ENCODE data around the gene MEGF11. TPM values are rescaled to one million over a fixed set of nuclear protein-coding genes. Genes with fewer than 3 reads are reported as not detected.

The MEGF11 gene
- total RNA-seq, 4 donors from 2014 or later = 2.4 to 8.5 (median 4.3) TPM

DNA sequence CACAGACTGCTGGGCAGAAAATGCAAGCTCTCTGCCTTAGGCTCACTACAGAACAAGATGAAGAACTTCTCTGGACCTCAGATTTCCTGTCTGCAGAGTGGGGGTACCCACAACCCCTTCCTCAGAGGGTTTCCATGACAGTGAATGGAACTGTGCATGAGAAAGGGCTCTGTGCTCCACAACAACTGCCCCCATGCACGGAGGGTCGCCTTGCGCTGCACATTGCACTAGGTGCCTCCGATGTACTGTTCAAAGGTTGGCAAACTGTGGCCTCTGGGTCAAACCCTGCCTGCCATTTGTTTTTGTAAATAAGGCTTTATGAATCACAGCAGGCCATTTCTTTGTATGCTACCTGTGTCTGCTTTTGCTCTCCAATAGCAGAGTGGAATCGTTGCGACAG is 212.3 kb downstream of the MEGF11 start:
- no peaks in the 10 kb centered on the region for H3K9me3 ChIP-seq
- DNase-seq (ENCODE audit: low spot score in 2 of 2) = no peak
- H3K4me3 ChIP-seq = no peak overlapping the region
- H3K27me3 ChIP-seq = peaks cover 44% of the 10 kb centered on the region
- H3K36me3 ChIP-seq = no peaks in the 10 kb centered on the region
- no peak overlapping the region for H3K27ac ChIP-seq
- TF ChIP-seq, protein P1, sequence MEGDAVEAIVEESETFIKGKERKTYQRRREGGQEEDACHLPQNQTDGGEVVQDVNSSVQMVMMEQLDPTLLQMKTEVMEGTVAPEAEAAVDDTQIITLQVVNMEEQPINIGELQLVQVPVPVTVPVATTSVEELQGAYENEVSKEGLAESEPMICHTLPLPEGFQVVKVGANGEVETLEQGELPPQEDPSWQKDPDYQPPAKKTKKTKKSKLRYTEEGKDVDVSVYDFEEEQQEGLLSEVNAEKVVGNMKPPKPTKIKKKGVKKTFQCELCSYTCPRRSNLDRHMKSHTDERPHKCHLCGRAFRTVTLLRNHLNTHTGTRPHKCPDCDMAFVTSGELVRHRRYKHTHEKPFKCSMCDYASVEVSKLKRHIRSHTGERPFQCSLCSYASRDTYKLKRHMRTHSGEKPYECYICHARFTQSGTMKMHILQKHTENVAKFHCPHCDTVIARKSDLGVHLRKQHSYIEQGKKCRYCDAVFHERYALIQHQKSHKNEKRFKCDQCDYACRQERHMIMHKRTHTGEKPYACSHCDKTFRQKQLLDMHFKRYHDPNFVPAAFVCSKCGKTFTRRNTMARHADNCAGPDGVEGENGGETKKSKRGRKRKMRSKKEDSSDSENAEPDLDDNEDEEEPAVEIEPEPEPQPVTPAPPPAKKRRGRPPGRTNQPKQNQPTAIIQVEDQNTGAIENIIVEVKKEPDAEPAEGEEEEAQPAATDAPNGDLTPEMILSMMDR (IDR thresholded peaks at IDR 0.05) = no peak
- TF ChIP-seq EP300 (IDR thresholded peaks at IDR 0.05) (no peak), POLR2AphosphoS5 (IDR thresholded peaks at IDR 0.05) (no peak)
- 88% methylated on average over 6 of the region's 6 CpGs for WGBS
- H3K4me1 ChIP-seq = peaks cover 10% of the 10 kb centered on the region

DNA sequence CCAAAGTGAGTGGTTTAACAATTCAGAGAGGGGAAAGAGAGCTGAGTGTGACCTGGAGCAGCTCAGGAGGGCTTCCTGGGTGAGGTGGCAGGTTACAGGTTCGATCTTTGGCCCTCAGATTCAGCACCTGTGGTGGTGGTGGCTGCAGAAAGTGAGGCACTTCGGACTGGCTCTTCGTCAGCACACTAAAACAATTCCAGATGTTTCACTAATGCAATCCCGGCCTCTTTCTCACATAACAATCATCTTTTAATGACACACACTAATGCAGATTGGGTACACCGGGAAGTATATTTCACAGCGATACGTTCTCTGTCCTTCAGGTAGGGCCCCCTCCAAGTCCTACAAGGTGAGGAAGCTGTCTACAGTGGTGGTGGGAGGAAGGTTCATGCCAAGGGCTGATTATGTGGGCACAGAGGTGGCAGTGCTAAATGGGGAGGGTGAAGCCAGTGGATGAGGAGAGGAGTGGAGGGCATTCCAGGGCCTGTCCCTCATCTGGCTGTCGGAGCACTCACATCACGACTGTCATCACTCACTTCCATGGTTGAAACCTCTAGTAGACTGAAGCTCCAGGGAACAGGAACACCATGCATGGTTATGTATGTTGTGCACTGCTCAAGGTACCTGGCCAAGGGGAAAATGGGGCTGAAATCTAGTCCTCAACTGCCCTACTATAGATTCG is 213.2 kb downstream of the MEGF11 start:
- peaks cover 53% of the 10 kb centered on the region for H3K27me3 ChIP-seq
- H3K4me3 ChIP-seq = no peak overlapping the region
- no peak for TF ChIP-seq POLR2AphosphoS5 (IDR thresholded peaks at IDR 0.05)
- TF ChIP-seq POLR2A (IDR thresholded peaks at IDR 0.05) = no peak
- TF ChIP-seq, protein P1 (IDR thresholded peaks at IDR 0.05) = no peak
- TF ChIP-seq EP300 (IDR thresholded peaks at IDR 0.05) = no peak
- H3K9me3 ChIP-seq = no peaks in the 10 kb centered on the region
- 74% methylated on average over 10 of the region's 10 CpGs for WGBS
- H3K4me1 ChIP-seq = peaks cover 10% of the 10 kb centered on the region
- no peaks in the 10 kb centered on the region for H3K36me3 ChIP-seq
- DNase-seq (ENCODE audit: low spot score in 2 of 2) = no peak
- no peak overlapping the region for H3K27ac ChIP-seq

DNA sequence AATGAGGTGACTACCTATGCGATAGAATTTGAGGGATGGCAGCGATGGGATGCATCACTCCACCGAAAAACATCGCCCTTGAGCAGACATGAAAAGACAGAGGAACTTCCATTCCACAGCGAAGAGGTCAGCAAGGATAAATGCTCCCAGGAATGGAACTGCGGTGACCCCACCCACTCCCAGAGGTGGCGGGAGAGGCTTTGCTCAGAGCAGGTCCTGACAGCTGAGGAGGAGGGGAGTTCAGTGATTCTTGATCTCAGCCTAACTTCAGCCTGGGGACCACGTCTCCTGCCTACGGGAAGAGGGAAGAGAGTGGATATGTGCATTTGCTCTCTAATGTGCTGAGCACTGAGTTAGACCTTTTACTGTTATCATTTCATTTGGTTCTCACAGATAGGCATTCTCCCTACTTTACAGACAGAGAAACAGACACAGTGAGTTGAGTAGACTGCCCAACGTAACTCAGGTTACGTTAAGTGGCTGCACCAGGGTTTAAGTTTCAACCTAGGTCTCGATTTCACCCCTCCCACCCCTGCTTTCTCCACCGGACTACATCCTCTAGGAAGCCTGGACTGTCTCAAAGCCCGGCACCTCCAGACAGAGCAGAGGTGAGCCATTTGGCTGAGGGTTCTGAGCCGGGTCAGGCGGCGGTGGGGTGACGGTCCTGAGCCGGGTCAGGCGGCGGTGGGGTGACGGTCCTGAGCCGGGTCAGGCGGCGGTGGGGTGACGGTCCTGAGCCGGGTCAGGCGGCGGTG is 214.3 kb downstream of the MEGF11 start:
- Histone ChIP-seq H3K27me3 (peaks cover 58% of the 10 kb centered on the region), H3K27ac (no peak overlapping the region), H3K4me1 (peaks cover 10% of the 10 kb centered on the region), H3K36me3 (no peaks in the 10 kb centered on the region), H3K9me3 (no peaks in the 10 kb centered on the region), H3K4me3 (no peak overlapping the region)
- TF ChIP-seq POLR2A (IDR thresholded peaks at IDR 0.05) = no peak
- no peak for TF ChIP-seq POLR2AphosphoS5 (IDR thresholded peaks at IDR 0.05)
- TF ChIP-seq, protein P1 (IDR thresholded peaks at IDR 0.05) = no peak
- no peak for TF ChIP-seq EP300 (IDR thresholded peaks at IDR 0.05)
- WGBS = 34% methylated on average over 12 of the region's 29 CpGs
- no peak for DNase-seq (ENCODE audit: low spot score in 2 of 2)

DNA sequence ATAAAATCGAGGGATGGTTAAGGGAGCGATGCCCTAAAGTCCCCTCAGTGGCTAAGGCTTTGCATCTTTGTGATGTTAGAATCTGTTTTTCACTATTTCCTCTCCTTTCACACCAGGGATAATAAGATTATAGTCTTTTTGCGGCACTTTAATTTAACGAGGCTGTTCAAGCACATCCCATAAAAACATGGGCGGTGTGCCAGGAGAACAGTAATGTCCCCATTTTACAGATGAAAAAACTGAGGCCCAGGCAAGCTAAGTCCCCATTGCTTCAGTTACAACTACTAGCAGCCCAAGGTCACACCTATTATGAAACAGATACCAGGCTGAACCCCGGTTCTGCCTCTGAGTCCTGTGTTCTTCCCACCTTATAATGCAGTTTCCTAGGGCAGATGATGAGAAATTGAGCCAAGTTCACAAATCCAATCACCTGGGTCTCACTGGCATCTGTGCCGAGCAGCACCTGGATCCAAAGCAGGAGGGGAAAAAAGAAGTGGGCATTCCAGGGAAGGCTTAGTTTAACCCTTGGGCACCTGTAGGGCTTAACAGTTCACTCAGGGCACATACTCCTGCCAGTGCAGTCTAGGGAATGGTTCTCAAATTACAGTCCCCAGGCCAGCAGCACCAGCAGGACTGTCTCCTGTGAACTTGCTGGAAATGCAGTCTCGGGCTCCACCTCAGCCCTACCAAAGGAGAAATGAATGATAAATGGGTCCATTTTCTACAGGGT is 215.0 kb downstream of the MEGF11 start:
- TF ChIP-seq POLR2AphosphoS5 (IDR thresholded peaks at IDR 0.05) (no peak), EP300 (IDR thresholded peaks at IDR 0.05) (no peak), POLR2A (IDR thresholded peaks at IDR 0.05) (no peak)
- TF ChIP-seq, protein P1 (IDR thresholded peaks at IDR 0.05) = no peak
- Histone ChIP-seq H3K4me1 (peaks cover 10% of the 10 kb centered on the region), H3K36me3 (no peaks in the 10 kb centered on the region), H3K27ac (no peak overlapping the region), H3K4me3 (no peak overlapping the region), H3K27me3 (peaks cover 60% of the 10 kb centered on the region), H3K9me3 (no peaks in the 10 kb centered on the region)
- WGBS = 62% methylated on average over 7 of the region's 8 CpGs
- no peak for DNase-seq (ENCODE audit: low spot score in 2 of 2)

DNA sequence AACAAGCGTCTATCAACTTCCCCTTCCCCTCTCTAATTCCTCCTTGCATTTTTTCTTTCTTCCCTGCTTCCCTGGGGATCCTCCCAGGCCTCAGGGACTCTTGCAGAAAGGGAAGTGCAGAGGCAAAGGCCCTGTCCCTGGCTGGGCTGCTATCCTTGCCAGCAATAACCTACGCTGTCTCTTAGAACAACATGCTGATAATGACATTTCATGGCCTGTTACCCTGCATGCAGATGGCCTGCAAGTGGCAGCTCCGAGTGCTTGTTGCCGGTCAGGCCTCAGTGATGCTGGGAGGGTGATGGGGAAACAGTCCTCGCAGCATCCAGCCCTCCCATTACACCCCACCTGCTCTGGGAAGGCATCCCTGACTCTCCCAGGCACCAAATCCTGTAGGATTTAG is 216.7 kb downstream of the MEGF11 start:
- no peak for TF ChIP-seq POLR2A (IDR thresholded peaks at IDR 0.05)
- TF ChIP-seq EP300 (IDR thresholded peaks at IDR 0.05) = no peak
- TF ChIP-seq, protein P1 (IDR thresholded peaks at IDR 0.05) = no peak
- no peak for TF ChIP-seq POLR2AphosphoS5 (IDR thresholded peaks at IDR 0.05)
- Histone ChIP-seq H3K9me3 (no peaks in the 10 kb centered on the region), H3K27ac (no peak overlapping the region), H3K4me3 (no peak overlapping the region), H3K36me3 (no peaks in the 10 kb centered on the region), H3K4me1 (peaks cover 10% of the 10 kb centered on the region), H3K27me3 (peaks cover 65% of the 10 kb centered on the region)
- WGBS = 69% methylated on average over 5 of the region's 5 CpGs
- no peak for DNase-seq (ENCODE audit: low spot score in 2 of 2)
